Keratinocyte (primary cell): ENCODE data around the gene LUM. TPM values are rescaled to one million over a fixed set of nuclear protein-coding genes. Genes with fewer than 3 reads are reported as not detected.

Experiments used
- DNase-seq: peaks from one replicate; pipeline ENCODE4 v3.0.0-alpha.2; 2011; ENCODE audit warnings: low read depth, missing footprints, low spot score
- FAIRE-seq: peaks from 2 replicates; lab custom pipeline; 2011; peaks lifted over from hg19 to GRCh38; lab: Jason Lieb, UNC
- H2AFZ ChIP-seq: 2 replicates; pipeline ENCODE4 v1.6.0; 2012; ENCODE audit warnings: low read length, control low read depth, inconsistent platforms; ENCODE audit not compliant: control insufficient read depth
- H3K27ac ChIP-seq: 2 replicates; pipeline ENCODE4 v1.5.1; 2011; ENCODE audit warnings: low read length; ENCODE audit not compliant: control insufficient read depth, insufficient read depth
- H3K27me3 ChIP-seq: 3 replicates; pipeline ENCODE4 v1.6.0; 2011; ENCODE audit warnings: low read length; ENCODE audit not compliant: control insufficient read depth, insufficient read depth; ENCODE audit errors: extremely low read depth
- H3K36me3 ChIP-seq, 2 experiments: 2 replicates in 1 of 2; 3 replicates in 1 of 2; pipeline ENCODE4 v1.5.1; 2011; ENCODE audit warnings: low read length in 2 of 2, mild to moderate bottlenecking in 1 of 2; ENCODE audit not compliant: control insufficient read depth in 2 of 2, insufficient read depth in 2 of 2; ENCODE audit errors: extremely low read depth in 1 of 2
- H3K4me1 ChIP-seq: 3 replicates; pipeline ENCODE4 v1.5.1; 2011; ENCODE audit warnings: low read length; ENCODE audit not compliant: control insufficient read depth, insufficient read depth; ENCODE audit errors: extremely low read depth
- H3K4me2 ChIP-seq: 3 replicates; pipeline ENCODE4 v1.6.0; 2011; ENCODE audit warnings: low read depth, low read length; ENCODE audit not compliant: control insufficient read depth, insufficient read depth; ENCODE audit errors: extremely low read depth
- H3K4me3 ChIP-seq, 3 experiments: fragments of 200-600 bp in 1 of 3; sonication (generic) in 1 of 3; 2 replicates in 2 of 3; 3 replicates in 1 of 3; pipeline ENCODE4 v1.5.1; 2011 to 2016; ENCODE audit warnings: low read length in 3 of 3, mild to moderate bottlenecking in 3 of 3, control low read depth in 2 of 3, inconsistent platforms in 1 of 3, low read depth in 1 of 3, mixed read lengths in 1 of 3, mixed run types in 1 of 3, moderate library complexity in 1 of 3; ENCODE audit not compliant: control insufficient read depth in 2 of 3, insufficient read depth in 2 of 3; ENCODE audit errors: extremely low read depth in 1 of 3
- H3K79me2 ChIP-seq: 2 replicates; pipeline ENCODE4 v1.6.0; 2012; ENCODE audit warnings: low read length; ENCODE audit not compliant: control insufficient read depth, insufficient read depth
- H3K9ac ChIP-seq: 3 replicates; pipeline ENCODE4 v1.6.0; 2011; ENCODE audit warnings: low read length; ENCODE audit not compliant: control insufficient read depth, insufficient read depth; ENCODE audit errors: extremely low read depth
- H3K9me1 ChIP-seq: 3 replicates; pipeline ENCODE4 v1.6.0; 2011; ENCODE audit warnings: low read length; ENCODE audit not compliant: control insufficient read depth, insufficient read depth; ENCODE audit errors: extremely low read depth
- H3K9me3 ChIP-seq: 2 replicates; pipeline ENCODE4 v1.5.1; 2012; ENCODE audit warnings: low read depth, low read length; ENCODE audit not compliant: control insufficient read depth
- H4K20me1 ChIP-seq: 3 replicates; pipeline ENCODE4 v1.6.0; 2011; ENCODE audit warnings: low read length; ENCODE audit not compliant: control insufficient read depth, insufficient read depth; ENCODE audit errors: extremely low read depth
- CTCF ChIP-seq, 3 experiments: IDR thresholded peaks in 1 of 3; conservative IDR thresholded peaks in 1 of 3; optimal IDR thresholded peaks in 1 of 3; 2 replicates in 2 of 3; 3 replicates in 1 of 3; pipeline versions ENCODE3 to v1.5.1; 2011; ENCODE audit warnings: low read length in 3 of 3, mild to moderate bottlenecking in 3 of 3, moderate library complexity in 2 of 3, control low read depth in 1 of 3, inconsistent platforms in 1 of 3; ENCODE audit not compliant: insufficient read depth in 2 of 3; ENCODE audit errors: extremely low read depth in 1 of 3
- EZH2 ChIP-seq: IDR thresholded peaks from one replicate; pipeline ENCODE4 v1.6.1; 2012; ENCODE audit warnings: inconsistent platforms, mild to moderate bottlenecking, low read length, moderate library complexity
- dilution Hi-C: fragments of 300-500 bp; cut with MboI; formaldehyde crosslinking; loops from one replicate; pipeline ENCODE4 v1.7.0; 2020; ENCODE audit warnings: low sequenced_read_pairs; ENCODE audit not compliant: extremely low pct_ligation_motif_present
- polyA plus RNA-seq, 5 experiments: library from polyadenylated mRNA; depleted of rRNA in 3 of 5; stranded (reverse) in 3 of 5; stranded (forward) in 1 of 5; unstranded in 1 of 5; fragments of >200 nt; gene quantifications; 1 replicate in 1 of 5; 2 replicates in 3 of 5; 3 replicates in 1 of 5; pipeline versions ENCODE4 v1.2.1 to v1.2.3, GENCODE V29; 2011 to 2012; ENCODE audit warnings: missing spikeins in 2 of 5, low read depth in 1 of 5, low replicate concordance in 1 of 5

LUM gene
- polyA plus RNA-seq, 1 donor (not counting 4 experiments of a cell fraction or from before 2014, with no cell fraction given), result 0.37 TPM

- Histone ChIP-seq H3K4me3 (no peak overlapping the region), H2AFZ (no peak overlapping the region), H3K36me3 (no peaks in the 10 kb centered on the region), H3K27me3 (no peaks in the 10 kb centered on the region), H3K79me2 (no peaks in the 10 kb centered on the region), H3K4me2 (no peak overlapping the region), H3K9me3 (no peaks in the 10 kb centered on the region), H3K27ac (no peak overlapping the region), H3K9me1 (no peaks in the 10 kb centered on the region), H3K4me1 (no peaks in the 10 kb centered on the region), H4K20me1 (no peaks in the 10 kb centered on the region), H3K9ac (no peak overlapping the region)
- no peak for TF ChIP-seq EZH2
- dilution Hi-C loops, result no loop called here
- FAIRE-seq (no peak), DNase-seq (no peak)
Measured at GRCh38 chr12:91155990-91156389, 44.7 kb upstream of the LUM start.

GRCh38 chr12:91154131-91154530 lies 42.8 kb upstream of the LUM start:
- no peaks in the 10 kb centered on the region for H3K27me3 ChIP-seq
- H3K9me3 ChIP-seq, result no peaks in the 10 kb centered on the region
- TF ChIP-seq CTCF (optimal IDR thresholded peaks at IDR 0.05 in 1 of 3, IDR thresholded peaks at IDR 0.05 in 1 of 3, conservative IDR thresholded peaks at IDR 0.05 in 1 of 3; ENCODE audit: extremely low read depth in 1 of 3, insufficient read depth in 2 of 3, low read length in 3 of 3) (no peak), EZH2 (no peak)
- no peaks in the 10 kb centered on the region for H4K20me1 ChIP-seq
- FAIRE-seq, result no peak
- no peak overlapping the region for H3K27ac ChIP-seq
- H2AFZ ChIP-seq, result no peak overlapping the region
- H3K4me2 ChIP-seq, result no peak overlapping the region
- no peaks in the 10 kb centered on the region for H3K79me2 ChIP-seq
- dilution Hi-C loops, result no loop called here
- H3K9me1 ChIP-seq, result no peaks in the 10 kb centered on the region
- H3K4me3 ChIP-seq, result no peak overlapping the region
- no peak for DNase-seq
- no peak overlapping the region for H3K9ac ChIP-seq
- H3K36me3 ChIP-seq, result no peaks in the 10 kb centered on the region
- H3K4me1 ChIP-seq, result no peaks in the 10 kb centered on the region

GRCh38 chr12:91144053-91144452 lies 32.8 kb upstream of the LUM start:
- Histone ChIP-seq H3K9ac (no peak overlapping the region), H4K20me1 (no peaks in the 10 kb centered on the region), H3K36me3 (no peaks in the 10 kb centered on the region), H3K4me2 (no peak overlapping the region), H3K27ac (no peak overlapping the region), H3K4me1 (no peaks in the 10 kb centered on the region), H3K27me3 (no peaks in the 10 kb centered on the region), H3K9me1 (no peaks in the 10 kb centered on the region), H3K9me3 (no peaks in the 10 kb centered on the region), H3K4me3 (no peak overlapping the region), H2AFZ (no peak overlapping the region), H3K79me2 (no peaks in the 10 kb centered on the region)
- dilution Hi-C loops, result no loop called here
- peak; percentile 56 for FAIRE-seq
- peak; percentile 19 for DNase-seq
- TF ChIP-seq CTCF (optimal IDR thresholded peaks at IDR 0.05 in 1 of 3, IDR thresholded peaks at IDR 0.05 in 1 of 3, conservative IDR thresholded peaks at IDR 0.05 in 1 of 3; ENCODE audit: extremely low read depth in 1 of 3, insufficient read depth in 2 of 3, low read length in 3 of 3) (no peak), EZH2 (no peak)
